CD4-positive, alpha-beta memory T cell (primary cell): ENCODE data around the gene NKX6-2. TPM values are rescaled to one million over a fixed set of nuclear protein-coding genes. Genes with fewer than 3 reads are reported as not detected.
"Not testable (repeated sequence)": the region's sequence is repeated elsewhere in the genome, so short reads cannot be mapped to it uniquely, and the experiment has no call there.

Experiments used
- CTCF ChIA-PET: fragments of 350-600 bp; sonication (Branson Sonifier 250); formaldehyde crosslinking; loops from one replicate; lab custom pipeline; 2021; ENCODE audit warnings: inconsistent platforms; ENCODE audit not compliant: partially characterized antibody; lab: Charles Lee
- POLR2A ChIA-PET: fragments of 350-600 bp; sonication (Branson Sonifier 250); formaldehyde crosslinking; loops from one replicate; lab custom pipeline; 2021; ENCODE audit not compliant: partially characterized antibody; lab: Charles Lee
- DNase-seq, 5 donors: peaks; one replicate each; pipeline versions ENCODE4 v3.0.0 to v3.0.0-alpha.2; 2020 to 2022; ENCODE audit warnings: mixed read lengths in 1 of 5
- H3K27ac ChIP-seq: one replicate; pipeline ENCODE4 v1.7.0; 2013; ENCODE audit warnings: low read depth, low read length
- H3K27me3 ChIP-seq: 2 replicates; pipeline ENCODE4 v1.7.0; 2013; ENCODE audit warnings: mild to moderate bottlenecking, low read length, moderate library complexity; ENCODE audit not compliant: insufficient read depth
- H3K36me3 ChIP-seq: 2 replicates; pipeline ENCODE4 v1.7.0; 2013; ENCODE audit warnings: mild to moderate bottlenecking, low read length, moderate library complexity; ENCODE audit not compliant: insufficient read depth
- H3K4me1 ChIP-seq: 2 replicates; pipeline ENCODE4 v1.7.0; 2013; ENCODE audit warnings: mild to moderate bottlenecking, low read length, moderate library complexity; ENCODE audit not compliant: insufficient read depth
- H3K4me3 ChIP-seq, 2 donors: one replicate each; pipeline ENCODE4 v1.7.0; 2013; ENCODE audit warnings: low read length in 2 of 2, mild to moderate bottlenecking in 1 of 2
- H3K9me3 ChIP-seq, 2 donors: one replicate each; pipeline ENCODE4 v1.7.0; 2013; ENCODE audit warnings: low read length in 2 of 2, control low read depth in 1 of 2; ENCODE audit not compliant: control insufficient read depth in 1 of 2
- H3K27ac Mint-ChIP-seq, 7 donors: one replicate each; pipeline ENCODE4 v1.8.0; 2020 to 2021; ENCODE audit warnings: mixed read lengths in 7 of 7, mild to moderate bottlenecking in 6 of 7, inconsistent platforms in 3 of 7, moderate library complexity in 3 of 7
- H3K27me3 Mint-ChIP-seq, 2 donors: one replicate each; pipeline ENCODE4 v1.8.0; 2020 to 2021; ENCODE audit warnings: mixed read lengths in 2 of 2
- H3K36me3 Mint-ChIP-seq, 2 donors: one replicate each; pipeline ENCODE4 v1.8.0; 2020 to 2021; ENCODE audit warnings: mixed read lengths in 2 of 2, inconsistent platforms in 1 of 2, mild to moderate bottlenecking in 1 of 2
- H3K4me1 Mint-ChIP-seq, 4 donors: one replicate each; pipeline ENCODE4 v1.8.0; 2020 to 2021; ENCODE audit warnings: mixed read lengths in 4 of 4, mild to moderate bottlenecking in 1 of 4
- H3K4me3 Mint-ChIP-seq, 8 donors: one replicate each; pipeline ENCODE4 v1.8.0; 2020 to 2021; ENCODE audit warnings: mixed read lengths in 8 of 8, mild to moderate bottlenecking in 7 of 8, moderate library complexity in 6 of 8, inconsistent platforms in 3 of 8
- H3K9me3 Mint-ChIP-seq, 8 donors: one replicate each; pipeline ENCODE4 v1.8.0; 2020 to 2021; ENCODE audit warnings: mixed read lengths in 8 of 8, mild to moderate bottlenecking in 5 of 8, inconsistent platforms in 3 of 8, moderate library complexity in 1 of 8
- intact Hi-C: fragments of 100-400 bp; cut with micrococcal nuclease; formaldehyde crosslinking; loops from one replicate; pipeline ENCODE4 v1.15.1; 2023
- polyA plus RNA-seq, 2 donors: library from polyadenylated mRNA; unstranded; fragments of 300-500 nt; fragmentation: Illumina TruSeq; gene quantifications; one replicate each; pipeline ENCODE4 v1.2.3, GENCODE V29; 2021
- total RNA-seq, 2 experiments: library from RNA; stranded (reverse); gene quantifications; one replicate each; pipeline ENCODE4 v1.2.3, GENCODE V29; 2021

NKX6-2 gene
- total and polyA plus RNA-seq, 4 experiments from 2014 or later = 0.65 TPM; not detected in 3

- Histone ChIP-seq H3K27me3 (no peaks in the 10 kb centered on the region), H3K9me3 (no peaks in the 10 kb centered on the region), H3K4me1 (no peaks in the 10 kb centered on the region), H3K4me3 (no peak overlapping the region), H3K36me3 (no peaks in the 10 kb centered on the region), H3K27ac (no peak overlapping the region)
- Mint-ChIP-seq H3K36me3 (no peaks in the 10 kb centered on the region), H3K9me3 (peaks cover 0 to 2% (median 0%) of the 10 kb centered on the region in 8 donors), H3K4me1 (peaks cover 0 to 2% (median 0%) of the 10 kb centered on the region in 4 donors), H3K27me3 (peaks cover 0 to 2% of the 10 kb centered on the region in 2 donors), H3K4me3 (no peak overlapping the region), H3K27ac (no peak overlapping the region)
- no peak for DNase-seq
- ChIA-PET POLR2A (no interaction called here), CTCF (no interaction called here)
- intact Hi-C loops = no loop called here
Measured at GRCh38 chr10:132799865-132800264, 13.9 kb upstream of the NKX6-2 start.

- no peaks in the 10 kb centered on the region for H3K9me3 ChIP-seq
- intact Hi-C loops = no loop called here
- Mint-ChIP-seq H3K27ac (no peak overlapping the region), H3K4me1 (peaks cover 0 to 2% (median 0%) of the 10 kb centered on the region in 4 donors), H3K36me3 (no peaks in the 10 kb centered on the region), H3K27me3 (peaks cover 0 to 2% of the 10 kb centered on the region in 2 donors), H3K4me3 (no peak overlapping the region), H3K9me3 (peaks cover 0 to 2% (median 0%) of the 10 kb centered on the region in 8 donors)
- ChIA-PET POLR2A (no interaction called here), CTCF (no interaction called here)
- no peak overlapping the region for H3K27ac ChIP-seq
- H3K4me1 ChIP-seq = no peaks in the 10 kb centered on the region
- H3K27me3 ChIP-seq = no peaks in the 10 kb centered on the region
- no peak for DNase-seq
- no peaks in the 10 kb centered on the region for H3K36me3 ChIP-seq
- no peak overlapping the region for H3K4me3 ChIP-seq
Measured at GRCh38 chr10:132798876-132799275, 12.9 kb upstream of the NKX6-2 start.

GRCh38 chr10:132798403-132798802, 12.5 kb upstream of the NKX6-2 start:
- Mint-ChIP-seq H3K4me1 (peaks cover 0 to under 1% (median 0%) of the 10 kb centered on the region in 4 donors), H3K27ac (no peak overlapping the region), H3K27me3 (peaks cover 0 to under 1% of the 10 kb centered on the region in 2 donors), H3K9me3 (peaks cover 0 to 2% (median 0%) of the 10 kb centered on the region in 8 donors), H3K4me3 (no peak overlapping the region), H3K36me3 (no peaks in the 10 kb centered on the region)
- ChIA-PET CTCF (no interaction called here), POLR2A (no interaction called here)
- H3K4me1 ChIP-seq = no peaks in the 10 kb centered on the region
- no peak for DNase-seq
- no peak overlapping the region for H3K4me3 ChIP-seq
- no peaks in the 10 kb centered on the region for H3K9me3 ChIP-seq
- H3K27me3 ChIP-seq = no peaks in the 10 kb centered on the region
- no peaks in the 10 kb centered on the region for H3K36me3 ChIP-seq
- intact Hi-C loops = no loop called here
- H3K27ac ChIP-seq = no peak overlapping the region

- H3K36me3 ChIP-seq, H3K27ac ChIP-seq, CTCF ChIA-PET, H3K36me3 Mint-ChIP-seq, H3K4me1 Mint-ChIP-seq, H3K27ac Mint-ChIP-seq, H3K4me1 ChIP-seq, DNase-seq, H3K4me3 Mint-ChIP-seq, POLR2A ChIA-PET, intact Hi-C loops, H3K9me3 ChIP-seq, H3K4me3 ChIP-seq, H3K27me3 Mint-ChIP-seq, H3K27me3 ChIP-seq, H3K9me3 Mint-ChIP-seq: not testable (repeated sequence)
Measured at GRCh38 chr10:132797986-132798385, 12.0 kb upstream of the NKX6-2 start.

GRCh38 chr10:132796846-132797245, 10.9 kb upstream of the NKX6-2 start:
- Histone ChIP-seq H3K27ac (no peak overlapping the region), H3K36me3 (no peaks in the 10 kb centered on the region), H3K4me3 (no peak overlapping the region), H3K27me3 (no peaks in the 10 kb centered on the region), H3K4me1 (no peaks in the 10 kb centered on the region), H3K9me3 (no peaks in the 10 kb centered on the region)
- peaks cover 0 to 2% (median 0%) of the 10 kb centered on the region in 8 donors for H3K9me3 Mint-ChIP-seq
- H3K27ac Mint-ChIP-seq = no peak overlapping the region
- H3K36me3 Mint-ChIP-seq = no peaks in the 10 kb centered on the region
- H3K4me1 Mint-ChIP-seq = no peaks in the 10 kb centered on the region
- CTCF ChIA-PET = no interaction called here
- DNase-seq = no peak
- H3K4me3 Mint-ChIP-seq = no peak overlapping the region
- intact Hi-C loops = no loop called here
- H3K27me3 Mint-ChIP-seq = no peaks in the 10 kb centered on the region
- POLR2A ChIA-PET = no interaction called here

GRCh38 chr10:132793871-132794849, 8.2 kb upstream of the NKX6-2 start:
- no peak for DNase-seq
- peaks cover 0 to 2% (median 0%) of the 10 kb centered on the region in 8 donors for H3K9me3 Mint-ChIP-seq
- no peak overlapping the region for H3K27ac Mint-ChIP-seq

GRCh38 chr10:132793213-132793612, 7.3 kb upstream of the NKX6-2 start:
- H3K27me3 ChIP-seq = no peaks in the 10 kb centered on the region
- H3K4me3 ChIP-seq = no peak overlapping the region
- Mint-ChIP-seq H3K36me3 (no peaks in the 10 kb centered on the region), H3K27me3 (peaks cover 0 to 6% of the 10 kb centered on the region in 2 donors), H3K4me3 (no peak overlapping the region), H3K9me3 (peaks cover 0 to 2% (median 0%) of the 10 kb centered on the region in 8 donors), H3K27ac (no peak overlapping the region), H3K4me1 (no peaks in the 10 kb centered on the region)
- no peak for DNase-seq
- intact Hi-C loops = no loop called here
- H3K36me3 ChIP-seq = no peaks in the 10 kb centered on the region
- no peaks in the 10 kb centered on the region for H3K9me3 ChIP-seq
- H3K4me1 ChIP-seq = no peaks in the 10 kb centered on the region
- ChIA-PET POLR2A (no interaction called here), CTCF (no interaction called here)
- H3K27ac ChIP-seq = no peak overlapping the region

More at GRCh38 chr10:132793871-132794849, 8.2 kb upstream of the NKX6-2 start:
- no peak overlapping the region for H3K27ac ChIP-seq
- no peaks in the 10 kb centered on the region for H3K27me3 ChIP-seq
- Mint-ChIP-seq H3K4me3 (no peak overlapping the region), H3K36me3 (no peaks in the 10 kb centered on the region), H3K27me3 (peaks cover 0 to 3% of the 10 kb centered on the region in 2 donors), H3K4me1 (no peaks in the 10 kb centered on the region)
- CTCF ChIA-PET = no interaction called here
- H3K4me3 ChIP-seq = no peak overlapping the region
- no peaks in the 10 kb centered on the region for H3K9me3 ChIP-seq
- POLR2A ChIA-PET = no interaction called here
- intact Hi-C loops = no loop called here
- H3K4me1 ChIP-seq = no peaks in the 10 kb centered on the region
- H3K36me3 ChIP-seq = no peaks in the 10 kb centered on the region
